ENCODE results near the gene TPRG1L.

TPRG1L gene

DNA sequence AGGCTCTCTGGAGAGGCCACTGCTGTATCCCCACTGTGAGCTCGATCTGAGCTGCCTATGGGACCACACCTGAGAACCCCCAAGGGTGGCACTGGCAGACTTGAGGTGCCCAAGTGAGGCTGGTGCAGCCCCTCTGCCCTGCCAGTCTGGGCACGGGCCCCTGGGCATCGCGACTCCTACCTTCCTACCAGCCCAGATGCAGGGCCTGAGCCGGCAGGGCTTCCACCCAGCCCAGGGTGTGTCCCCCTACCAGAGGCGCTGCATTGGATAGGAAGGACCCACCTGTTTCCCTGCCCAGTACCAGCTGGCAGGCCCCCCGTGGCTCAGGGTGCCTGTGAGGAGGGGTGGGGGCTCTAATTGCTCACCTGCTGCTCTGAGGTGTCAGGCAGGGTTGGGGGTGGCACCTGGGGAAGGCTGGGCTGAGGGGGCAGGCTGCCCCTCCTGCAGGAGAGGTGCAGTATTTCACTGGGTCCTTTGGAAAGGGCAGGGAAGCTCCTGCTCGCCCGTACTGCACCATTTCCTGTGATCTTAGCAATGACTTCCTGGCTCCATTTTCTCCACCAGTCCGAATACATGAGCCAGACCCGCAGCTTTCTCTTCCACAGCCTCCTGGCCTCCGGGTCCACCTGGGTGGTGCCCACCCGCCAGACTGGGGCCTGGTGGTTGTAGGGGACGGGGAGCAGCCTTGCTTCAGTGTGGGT, 39.3 kb downstream of the TPRG1L start:
- DNase-seq (ENCODE audit: low read depth) = no peak

DNA sequence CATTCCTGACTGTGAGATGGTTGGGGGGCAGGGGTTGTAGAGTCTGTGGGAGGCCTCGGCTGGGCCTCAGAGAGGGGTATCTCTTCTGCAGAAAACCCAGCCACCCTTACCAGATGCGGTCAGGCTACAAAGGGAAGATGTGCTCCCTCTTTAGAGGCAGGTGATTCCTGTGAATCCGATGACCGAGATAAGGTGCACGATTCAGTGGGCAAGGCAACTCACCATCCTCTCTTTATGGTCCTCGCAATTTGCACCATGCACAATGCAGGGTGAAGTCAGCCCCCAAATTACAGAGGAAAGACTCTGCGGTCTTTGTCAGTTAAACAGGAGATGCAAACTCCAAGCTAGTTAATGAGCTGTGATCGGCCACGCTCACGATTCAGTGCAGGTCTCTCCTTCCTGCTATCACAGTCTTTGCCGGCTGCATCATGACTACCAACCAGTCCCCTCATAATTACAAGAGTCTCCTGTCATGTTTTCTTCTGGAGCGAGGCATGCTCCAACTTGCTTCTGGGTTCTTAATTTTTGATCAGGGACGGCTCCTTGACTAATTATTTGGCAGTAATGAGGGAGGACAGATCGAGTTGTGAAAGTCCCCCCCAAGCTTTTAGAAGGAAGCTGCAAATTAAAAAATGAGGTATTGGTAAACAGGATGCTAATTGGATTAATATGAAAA, 40.0 kb downstream of the TPRG1L start:
- DNase-seq (ENCODE audit: low read depth) = no peak

DNA sequence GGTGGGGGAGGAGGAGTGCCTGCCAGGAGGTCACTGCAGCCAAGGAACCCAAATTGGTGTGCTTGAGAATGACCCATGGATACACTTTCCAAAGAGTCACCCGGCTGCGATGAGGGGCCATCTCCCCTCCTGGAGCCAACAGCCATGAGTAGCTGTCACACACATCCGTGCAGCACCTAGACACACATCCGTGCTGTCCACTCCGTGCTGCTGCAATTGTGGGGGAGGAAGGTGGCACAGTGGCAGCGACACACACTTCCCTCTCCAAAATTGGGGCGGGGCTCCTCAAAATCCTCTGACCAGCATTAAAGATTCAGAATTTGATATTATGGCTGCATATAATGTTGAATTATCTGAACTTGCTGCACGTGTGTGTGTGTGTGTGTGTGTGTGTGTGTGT, 43.3 kb downstream of the TPRG1L start:
- no peak for DNase-seq (ENCODE audit: low read depth)

DNA sequence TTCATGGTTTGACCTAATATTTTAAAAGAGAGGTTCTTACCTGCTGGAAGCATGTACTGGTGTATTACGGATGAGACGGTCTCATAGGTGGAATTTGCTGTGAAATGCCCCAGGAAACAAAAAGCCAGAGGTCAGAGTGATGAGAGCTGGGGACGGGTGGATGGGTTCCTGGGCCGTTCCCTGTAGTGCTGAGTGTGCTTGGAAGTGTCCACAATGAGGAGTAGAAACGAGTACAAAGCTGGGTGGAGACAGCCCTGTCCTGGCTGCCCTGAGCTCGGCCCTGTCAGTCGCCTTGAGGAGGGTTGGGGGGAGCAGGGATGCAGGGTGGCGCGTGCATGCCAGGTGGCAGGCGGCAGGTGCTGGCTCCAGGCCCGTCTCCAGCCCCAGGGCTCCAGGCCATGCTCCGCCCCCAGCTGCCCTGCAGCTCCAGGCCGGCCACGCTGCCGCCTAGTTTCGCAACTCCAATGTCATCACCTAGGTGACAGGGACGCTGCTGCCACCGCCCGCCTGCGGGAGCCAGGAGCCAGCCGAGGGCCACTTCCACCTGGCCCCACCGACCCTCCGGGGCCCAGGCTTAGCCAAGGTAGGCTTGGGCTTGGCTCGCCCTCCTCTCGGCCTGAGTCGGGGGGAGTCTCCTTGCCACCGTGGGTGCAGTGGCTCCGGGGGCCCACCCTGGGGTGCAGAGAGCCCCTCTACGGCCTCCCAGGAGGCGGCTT, 43.9 kb downstream of the TPRG1L start:
- DNase-seq (ENCODE audit: low read depth) = no peak

DNA sequence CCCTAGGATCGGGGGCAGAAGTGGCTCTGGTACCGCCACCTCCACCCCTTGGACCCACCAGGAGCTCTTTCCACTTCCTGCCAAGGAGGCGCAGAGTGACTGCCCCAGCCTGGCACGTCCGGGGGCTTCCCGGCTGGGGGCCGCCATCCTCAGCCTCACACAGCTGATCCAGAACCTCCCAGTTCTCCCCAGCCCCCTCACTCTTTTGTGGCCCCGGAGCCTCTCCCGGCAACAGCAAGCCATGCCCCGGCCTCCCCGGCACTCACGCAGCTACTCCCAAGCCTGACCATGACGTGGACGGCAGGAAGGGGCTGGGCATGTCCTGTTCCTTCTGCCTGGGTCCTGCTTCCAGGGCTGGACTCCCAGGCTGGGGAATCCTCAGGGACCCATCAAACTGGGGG, 44.6 kb downstream of the TPRG1L start:
- DNase-seq (ENCODE audit: low read depth) = no peak

DNA sequence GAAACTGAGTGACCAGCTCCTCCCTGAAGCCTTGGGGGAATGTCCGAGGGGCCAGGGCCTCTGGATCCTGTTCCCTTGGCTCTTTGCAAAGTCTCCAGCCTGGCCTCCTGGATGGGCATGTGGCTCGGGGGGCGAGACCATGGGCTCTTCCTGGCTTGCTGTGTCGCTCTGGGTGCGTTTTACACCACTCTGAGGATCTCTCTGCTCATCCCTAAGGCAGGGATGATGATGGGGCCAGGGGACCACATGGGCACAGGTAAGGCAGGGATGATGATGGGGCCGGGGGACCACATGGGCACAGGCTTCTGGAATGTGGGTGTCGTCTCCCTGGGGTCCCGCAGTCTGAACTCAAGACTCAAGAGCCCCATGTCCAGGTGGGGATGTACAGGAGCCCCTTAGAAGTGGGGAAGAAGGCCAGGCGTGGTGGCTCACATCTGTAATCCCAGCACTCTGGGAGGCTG, 45.2 kb downstream of the TPRG1L start:
- no peak for DNase-seq (ENCODE audit: low read depth)

DNA sequence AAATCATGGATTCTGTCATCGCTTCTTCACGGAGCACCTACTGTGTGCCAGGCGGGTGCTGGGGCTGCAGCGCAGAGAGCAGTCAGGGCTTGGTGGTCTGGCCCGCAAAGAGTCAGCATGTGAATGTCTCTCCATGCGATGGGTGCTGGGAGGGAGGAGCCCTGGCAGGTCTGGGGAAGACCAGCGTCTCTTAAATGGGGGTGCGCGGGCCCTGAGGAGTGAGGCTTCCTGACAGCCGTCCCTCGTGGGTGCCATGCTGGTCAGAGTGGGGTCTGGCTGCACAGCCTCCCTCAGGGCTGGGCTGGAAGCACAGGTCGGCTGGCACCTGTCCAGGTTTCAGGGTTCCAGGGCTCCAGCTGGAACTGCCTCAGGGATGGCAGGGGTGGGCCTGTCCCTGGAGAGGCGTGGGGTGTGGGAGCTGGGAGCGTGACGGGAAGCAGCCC, 46.0 kb downstream of the TPRG1L start:
- DNase-seq (ENCODE audit: low read depth) = no peak

DNA sequence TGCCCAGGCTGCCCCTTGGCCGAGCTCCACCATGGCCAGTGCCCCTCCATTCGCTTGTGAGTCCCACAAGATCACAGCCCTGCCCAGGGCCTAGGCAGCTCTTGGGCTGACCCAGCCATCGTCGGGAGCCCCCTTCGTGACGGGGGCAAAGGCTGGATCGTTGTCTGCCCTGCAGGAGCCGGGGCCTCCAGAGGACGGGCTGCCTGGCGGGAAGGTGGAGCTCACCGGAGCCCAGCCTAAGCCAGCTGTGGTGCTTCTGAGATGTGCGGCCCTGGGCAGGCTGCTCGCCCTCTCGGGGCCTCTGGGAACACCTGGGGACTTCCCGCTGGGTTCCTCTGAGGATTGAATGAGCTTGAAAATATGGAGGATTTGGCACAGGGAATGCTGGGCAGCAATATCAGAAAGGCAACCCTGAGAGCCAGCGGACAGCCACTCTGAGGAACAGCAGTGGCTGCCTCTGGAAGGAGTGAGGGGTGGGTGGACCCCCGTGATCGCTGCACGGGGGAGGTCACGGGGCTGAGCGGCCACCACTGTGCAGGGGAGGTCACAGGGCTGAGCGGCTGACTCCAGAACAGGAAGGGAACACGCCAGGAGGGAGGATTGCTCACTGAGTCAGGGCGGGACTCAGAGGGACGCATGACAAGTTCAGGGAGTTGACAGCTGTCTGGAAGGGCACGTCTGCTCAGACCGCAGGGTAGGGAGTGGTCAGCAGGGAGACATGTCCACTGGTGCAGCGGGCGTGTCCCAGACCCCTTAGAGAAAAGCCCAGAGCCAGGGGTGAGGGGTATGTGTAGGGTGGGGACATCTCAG, 46.8 kb downstream of the TPRG1L start:
- no peak for DNase-seq (ENCODE audit: low read depth)

DNA sequence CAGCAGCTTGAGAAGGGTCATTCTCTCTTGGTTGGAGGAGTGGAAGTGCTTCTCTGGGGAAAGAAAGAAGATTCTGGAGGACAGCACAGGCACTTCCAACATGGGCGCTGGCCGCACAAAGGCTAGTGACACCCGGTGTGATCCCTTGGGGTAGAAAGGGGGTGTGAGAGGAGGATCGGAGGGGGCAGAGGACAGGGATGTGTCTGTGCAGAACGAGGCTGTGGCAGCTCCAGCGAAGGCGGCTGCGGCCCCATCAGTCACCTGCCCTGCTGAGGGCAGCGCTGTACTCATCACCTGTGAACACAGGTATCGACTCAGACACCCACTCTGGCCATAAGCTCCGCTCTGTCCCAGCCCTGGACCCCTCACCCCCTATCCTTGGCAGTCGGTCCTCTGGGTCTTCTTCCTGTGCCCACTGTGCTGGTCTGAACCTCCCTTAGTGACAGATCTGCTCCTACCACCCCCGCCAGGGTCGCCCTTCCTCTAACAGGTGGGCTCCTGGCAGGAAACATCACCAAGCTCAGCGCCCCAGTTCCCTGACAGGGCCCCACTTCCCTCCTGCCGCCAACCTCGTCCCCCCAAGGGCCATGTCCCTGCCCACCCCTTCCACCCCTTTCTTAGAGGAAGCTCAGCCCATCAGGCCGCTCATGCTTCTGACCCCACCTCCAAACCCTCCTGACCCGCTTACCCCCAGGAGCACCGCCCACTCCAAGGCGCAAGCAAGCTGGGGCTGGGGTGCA, 47.6 kb downstream of the TPRG1L start:
- no peak for DNase-seq (ENCODE audit: low read depth)

DNA sequence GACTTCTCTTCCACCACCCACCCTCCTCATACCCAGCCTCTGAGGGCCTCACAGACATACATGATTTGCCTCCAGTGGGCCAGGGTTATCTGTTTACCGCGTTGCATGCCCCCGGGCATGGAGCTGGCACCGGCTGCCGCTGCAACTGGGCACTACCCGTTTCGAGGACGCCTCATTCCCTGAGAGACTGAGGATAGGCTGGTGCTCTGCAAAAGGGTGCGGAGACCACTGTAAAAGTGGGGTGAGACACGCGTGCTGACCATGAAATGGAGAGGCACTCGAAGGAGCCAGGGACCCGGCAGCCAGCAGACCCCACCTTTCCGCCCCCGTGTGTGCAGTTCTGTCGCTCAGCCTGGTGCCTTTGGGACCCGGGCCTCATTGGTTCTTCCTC, 48.2 kb downstream of the TPRG1L start:
- DNase-seq (ENCODE audit: low read depth) = no peak

DNA sequence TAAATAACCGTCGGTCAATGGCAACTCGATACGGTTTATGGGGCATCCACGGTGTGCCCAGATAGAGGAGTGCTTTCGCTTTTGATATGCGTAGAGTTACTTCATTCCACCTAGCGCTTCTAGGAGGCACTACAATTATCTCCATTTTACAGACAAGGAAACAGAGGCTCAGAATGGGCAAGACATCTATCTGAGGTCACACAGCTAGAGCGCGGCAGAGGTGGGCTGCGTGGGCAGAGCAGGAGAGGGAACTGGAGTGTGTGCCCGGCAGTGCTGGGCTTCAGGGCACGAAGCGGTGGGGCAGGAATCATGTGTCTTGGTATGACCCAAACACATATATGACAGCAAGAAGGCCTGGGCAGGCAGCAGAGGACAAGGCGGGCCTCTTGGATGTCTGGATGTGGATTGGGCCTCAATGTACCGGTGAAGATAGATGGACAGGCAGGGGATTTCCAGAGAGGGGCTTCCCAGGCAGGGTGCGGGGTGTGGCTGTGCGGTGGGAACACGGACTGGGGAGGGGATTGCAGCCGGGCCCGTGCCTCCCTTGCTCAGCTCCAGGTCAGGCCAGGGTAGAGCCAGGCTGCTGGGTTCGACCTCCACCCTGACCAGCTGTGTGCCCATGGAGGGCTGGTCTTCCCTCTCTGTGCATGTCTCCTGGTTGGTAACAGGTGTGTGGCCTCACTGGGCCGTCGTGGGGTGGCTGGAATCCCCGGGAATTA, 48.7 kb downstream of the TPRG1L start:
- no peak for DNase-seq (ENCODE audit: low read depth)

DNA sequence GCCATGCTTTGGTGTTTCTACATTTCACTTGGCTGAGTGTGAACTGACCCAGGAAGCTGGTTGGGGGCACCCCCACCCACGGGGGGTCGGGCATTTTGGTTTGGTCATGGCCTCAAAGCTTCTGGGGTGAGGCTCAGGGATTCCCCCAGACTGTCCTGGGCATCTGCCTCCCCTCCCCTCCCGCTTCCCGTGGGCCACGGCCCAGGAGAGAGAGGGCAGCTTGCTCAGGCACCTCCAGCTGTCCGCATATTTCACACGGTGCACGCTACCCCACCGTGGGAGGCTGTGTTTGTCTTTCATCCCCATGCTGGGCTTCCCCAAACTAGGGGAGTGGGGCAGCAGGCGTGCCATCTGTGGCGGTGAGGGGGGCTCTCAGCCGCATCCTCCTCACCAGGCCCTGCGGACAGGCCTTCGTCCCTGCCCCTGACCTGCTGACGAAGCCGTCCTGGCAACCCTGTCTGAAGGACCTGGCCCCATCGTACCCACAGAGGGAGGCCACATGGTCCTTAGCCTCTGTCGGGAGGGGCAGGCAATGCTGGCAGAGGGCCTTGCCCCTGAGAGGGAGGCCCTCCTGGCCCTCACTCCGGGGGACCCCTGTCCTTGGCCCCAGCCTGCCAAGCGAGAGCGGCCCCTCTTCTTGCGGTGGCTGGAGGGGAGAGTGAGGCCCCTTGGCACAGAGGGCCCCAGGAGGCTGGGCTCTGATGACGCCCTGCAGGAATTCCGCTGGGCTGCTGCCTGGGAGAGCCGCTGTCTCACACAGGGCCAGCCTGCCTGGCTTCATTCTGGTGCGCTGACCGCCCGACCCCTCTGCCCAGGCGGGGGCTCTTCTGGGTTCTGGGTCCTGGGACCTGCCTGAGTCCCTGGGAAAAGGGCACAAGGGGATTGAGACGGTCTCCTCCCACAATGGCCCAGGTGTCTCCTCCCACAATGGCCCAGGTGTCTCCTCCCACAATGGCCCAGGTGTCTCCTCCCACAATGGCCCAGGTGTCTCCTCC, 49.6 kb downstream of the TPRG1L start:
- no peak for DNase-seq (ENCODE audit: low read depth)

DNA sequence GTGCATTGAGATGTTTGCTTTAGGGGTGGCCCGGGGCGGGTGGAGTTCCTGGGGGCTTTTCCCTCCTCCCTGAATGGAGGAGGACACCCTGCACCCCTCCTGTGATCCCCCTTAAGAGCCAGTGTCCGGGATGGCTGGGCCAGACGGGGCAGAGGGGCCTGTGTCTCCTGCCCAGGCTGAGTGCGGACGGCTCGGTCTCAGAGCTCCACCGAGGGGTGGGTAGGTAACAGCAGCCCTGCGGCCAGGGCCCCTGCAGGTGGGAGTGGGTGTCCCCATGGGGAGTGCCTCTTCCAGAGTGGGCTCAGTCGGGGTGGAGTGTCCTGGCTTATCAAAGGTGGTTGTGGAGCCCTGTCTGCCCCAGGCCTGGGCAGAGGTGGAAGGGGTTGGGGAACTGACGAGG, 50.6 kb downstream of the TPRG1L start:
- no peak for DNase-seq (ENCODE audit: low read depth)

DNA sequence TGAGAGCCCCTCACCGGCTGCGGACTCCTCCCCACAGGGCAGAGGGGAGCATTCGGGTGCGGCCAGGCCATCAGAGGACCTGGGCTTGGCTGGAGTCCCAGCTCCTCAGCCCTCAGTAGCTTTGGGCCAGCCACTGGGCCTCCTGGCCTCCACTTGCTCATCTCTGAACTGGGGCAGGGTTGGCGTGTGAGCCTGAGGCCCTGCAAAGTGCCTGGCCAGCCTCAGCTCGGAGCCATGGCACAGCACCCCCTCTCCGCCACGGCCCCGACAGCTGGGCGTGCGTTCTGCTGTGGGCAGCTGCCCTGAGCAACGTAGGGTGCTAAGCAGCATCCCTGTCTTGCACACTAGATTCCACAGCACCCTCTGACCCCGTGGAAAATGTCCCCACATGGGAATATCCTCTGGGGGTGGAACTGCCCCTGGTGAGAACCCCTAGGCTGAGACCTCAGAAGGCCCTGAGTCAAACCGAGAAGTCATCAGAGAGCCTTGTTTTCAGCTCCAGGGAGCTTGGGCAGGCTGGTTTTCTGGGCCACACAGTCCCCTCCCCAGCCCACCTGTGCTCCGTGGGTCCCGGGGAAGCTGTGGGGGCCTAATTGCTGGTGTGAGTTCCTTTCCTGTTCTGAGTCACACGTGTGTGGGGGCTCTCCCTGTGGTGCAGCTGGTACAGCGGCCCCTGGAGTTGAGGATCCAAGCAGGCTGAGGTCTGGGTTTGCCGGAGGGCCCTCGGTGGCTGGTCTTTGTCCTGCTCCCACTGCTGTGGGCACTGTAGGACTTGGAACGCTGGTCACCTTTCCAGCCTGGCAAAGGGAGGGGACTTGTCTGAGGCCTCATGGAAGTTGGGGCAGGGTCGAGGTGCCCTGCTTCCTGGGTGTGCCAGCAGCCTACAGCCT, 52.0 kb downstream of the TPRG1L start:
- DNase-seq (ENCODE audit: low read depth) = no peak

DNA sequence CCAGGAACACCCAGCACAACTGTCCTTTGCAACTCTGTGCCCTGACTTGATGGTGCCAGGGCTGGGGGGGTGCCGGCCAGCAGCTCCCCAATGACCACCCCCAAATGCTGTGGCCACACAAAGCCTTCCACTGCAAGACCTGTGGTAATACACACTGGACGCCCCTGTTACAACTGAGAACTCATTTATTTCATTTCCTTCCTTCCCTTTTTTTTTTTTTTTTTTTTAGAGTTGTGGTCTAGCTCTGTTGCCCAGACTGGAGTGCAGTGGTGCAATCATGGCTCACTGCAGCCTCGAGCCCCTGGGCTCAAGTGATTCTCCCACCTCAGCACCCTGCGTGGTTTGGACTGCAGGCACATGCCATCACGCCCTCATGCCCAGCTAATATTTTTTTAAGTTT, 52.7 kb downstream of the TPRG1L start:
- DNase-seq (ENCODE audit: low read depth) = no peak

DNA sequence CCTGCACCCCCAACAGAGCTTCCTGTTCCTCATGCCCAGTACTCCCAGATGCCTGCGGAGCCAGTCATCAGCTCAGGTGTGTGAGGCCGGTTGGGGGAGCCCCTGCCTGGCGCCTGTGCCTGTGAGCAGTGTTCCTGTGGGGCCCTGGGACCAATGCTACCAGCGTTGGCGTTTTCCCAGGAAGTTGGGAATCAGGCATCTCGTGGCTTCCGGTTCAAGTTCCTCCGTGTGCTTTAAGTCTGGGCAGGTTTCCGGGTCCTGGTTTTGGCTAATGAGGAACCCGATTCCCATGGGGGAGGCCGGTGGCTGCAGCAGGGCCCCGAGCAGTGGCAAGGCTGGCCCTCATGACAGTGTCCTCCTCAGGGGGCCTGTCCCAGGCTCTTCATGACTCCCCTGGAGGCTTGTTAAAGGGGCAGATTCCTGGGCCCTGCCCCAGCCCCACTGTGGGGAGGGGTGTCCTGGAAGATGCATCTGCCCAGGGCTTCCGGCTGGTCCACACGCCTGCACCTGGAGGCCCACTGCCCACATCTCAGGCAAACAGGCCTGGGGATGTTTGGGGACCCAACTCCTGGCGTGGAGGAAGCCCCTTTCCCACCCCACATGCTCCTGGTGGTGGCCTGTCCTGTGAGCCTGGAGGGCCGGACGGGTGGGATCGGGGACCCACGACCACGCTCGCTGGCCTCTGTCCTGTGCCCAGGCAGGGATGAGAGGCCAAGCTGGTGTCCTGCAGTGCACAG, 53.7 kb downstream of the TPRG1L start:
- DNase-seq (ENCODE audit: low read depth) = no peak

DNA sequence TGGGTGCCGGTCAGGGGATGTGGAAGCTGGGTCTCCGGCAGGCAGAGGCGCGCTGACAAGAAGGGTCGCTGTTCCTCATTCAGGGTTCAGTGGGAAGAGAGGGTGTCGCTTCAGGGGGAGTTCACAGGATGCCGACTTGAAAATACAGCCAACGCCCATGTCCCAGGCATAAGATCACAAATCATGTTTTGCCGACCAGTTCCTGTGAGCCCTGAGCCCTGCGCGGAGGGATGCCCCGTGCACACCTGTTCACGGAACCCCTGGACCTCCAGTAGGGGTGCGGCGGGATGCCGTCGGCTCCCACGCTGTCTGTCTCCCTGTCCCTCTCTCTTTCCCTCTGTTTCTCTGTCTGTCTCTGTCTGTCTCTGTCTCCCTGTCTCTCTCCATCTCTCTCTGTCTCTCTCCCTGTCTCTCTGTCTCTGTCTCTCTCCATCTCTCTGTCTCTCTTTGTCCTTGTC, 54.3 kb downstream of the TPRG1L start:
- DNase-seq (ENCODE audit: low read depth) = no peak
